GM12875 (cell line): ENCODE data around the gene FOXF1.
A peak's percentile ranks its signal among the peaks of the same experiment; 100 is the strongest.

Experiments
- H3K4me3 ChIP-seq: one replicate; pipeline ENCODE4 v1.5.1; 2011; ENCODE audit warnings: low read depth, low read length, control low read depth
- TF ChIP-seq, protein P1 (sequence below): IDR thresholded peaks from 2 replicates; pipeline ENCODE4 v1.5.1; 2011; ENCODE audit warnings: low read depth, mild to moderate bottlenecking, control low read depth, inconsistent platforms, low read length, moderate library complexity, borderline replicate concordance; ENCODE audit not compliant: insufficient read depth

The FOXF1 gene

DNA sequence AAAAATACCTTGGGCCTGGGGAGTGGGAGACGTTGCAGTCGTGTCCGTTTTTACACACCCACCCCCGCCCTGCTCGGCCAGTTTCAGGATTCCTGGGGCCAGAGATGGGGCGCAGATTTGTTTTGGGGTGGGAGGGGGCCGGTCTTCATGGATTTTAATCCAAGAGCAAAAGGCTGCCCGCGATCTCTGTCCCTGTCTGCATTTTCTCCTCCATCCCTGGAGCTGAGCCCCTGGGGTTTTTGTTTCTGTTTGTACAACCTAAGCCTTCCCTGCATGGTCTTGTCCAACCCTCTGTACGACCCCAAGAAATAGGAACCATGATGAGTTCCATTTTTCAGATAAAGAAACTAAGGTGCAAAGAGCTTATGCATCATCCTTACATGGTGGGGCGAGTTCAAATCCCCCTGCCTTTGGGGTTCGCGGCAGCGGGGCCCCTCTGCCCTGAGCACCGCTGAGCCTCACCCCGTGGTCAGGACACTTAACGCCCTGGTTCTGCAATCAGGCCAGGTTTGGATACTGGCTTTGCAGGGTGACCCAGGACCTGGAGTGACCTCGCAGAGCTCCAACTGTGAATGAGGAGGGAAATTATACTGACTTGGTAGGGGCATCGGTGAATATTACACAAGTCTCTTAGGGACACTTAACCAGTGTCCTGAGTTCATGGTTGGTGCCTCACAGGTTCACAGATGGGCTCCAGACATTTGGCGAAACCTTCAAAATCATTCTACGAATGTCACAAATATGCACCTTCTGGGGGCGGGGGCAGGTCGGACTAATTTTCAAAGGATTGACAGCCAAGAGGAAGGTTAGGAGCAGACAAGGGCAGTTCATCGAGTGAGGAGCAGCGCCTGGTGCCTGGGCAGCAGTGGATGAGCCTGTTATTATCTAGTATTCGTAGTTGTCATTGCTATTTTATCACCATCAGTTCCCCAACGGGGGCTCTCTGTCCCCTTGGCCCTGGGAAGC is 4.1 kb upstream of the FOXF1 start:
- H3K4me3 ChIP-seq = no peak overlapping the region

GRCh38 chr16:86507173-86508027 is 2.9 kb upstream of the FOXF1 start:
- H3K4me3 ChIP-seq = no peak overlapping the region
- TF ChIP-seq, protein P1, sequence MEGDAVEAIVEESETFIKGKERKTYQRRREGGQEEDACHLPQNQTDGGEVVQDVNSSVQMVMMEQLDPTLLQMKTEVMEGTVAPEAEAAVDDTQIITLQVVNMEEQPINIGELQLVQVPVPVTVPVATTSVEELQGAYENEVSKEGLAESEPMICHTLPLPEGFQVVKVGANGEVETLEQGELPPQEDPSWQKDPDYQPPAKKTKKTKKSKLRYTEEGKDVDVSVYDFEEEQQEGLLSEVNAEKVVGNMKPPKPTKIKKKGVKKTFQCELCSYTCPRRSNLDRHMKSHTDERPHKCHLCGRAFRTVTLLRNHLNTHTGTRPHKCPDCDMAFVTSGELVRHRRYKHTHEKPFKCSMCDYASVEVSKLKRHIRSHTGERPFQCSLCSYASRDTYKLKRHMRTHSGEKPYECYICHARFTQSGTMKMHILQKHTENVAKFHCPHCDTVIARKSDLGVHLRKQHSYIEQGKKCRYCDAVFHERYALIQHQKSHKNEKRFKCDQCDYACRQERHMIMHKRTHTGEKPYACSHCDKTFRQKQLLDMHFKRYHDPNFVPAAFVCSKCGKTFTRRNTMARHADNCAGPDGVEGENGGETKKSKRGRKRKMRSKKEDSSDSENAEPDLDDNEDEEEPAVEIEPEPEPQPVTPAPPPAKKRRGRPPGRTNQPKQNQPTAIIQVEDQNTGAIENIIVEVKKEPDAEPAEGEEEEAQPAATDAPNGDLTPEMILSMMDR = no peak

More for the DNA sequence above, 4.1 kb upstream of the FOXF1 start:
- TF ChIP-seq, protein P1 = no peak

- H3K4me3 ChIP-seq = no peak overlapping the region
- TF ChIP-seq, protein P1 = no peak
Measured at GRCh38 chr16:86508028-86508946, 2.0 kb upstream of the FOXF1 start.

GRCh38 chr16:86508947-86509758 is 1.2 kb upstream of the FOXF1 start:
- H3K4me3 ChIP-seq = peak overlapping the region; percentile 47
- TF ChIP-seq, protein P1 = no peak

DNA sequence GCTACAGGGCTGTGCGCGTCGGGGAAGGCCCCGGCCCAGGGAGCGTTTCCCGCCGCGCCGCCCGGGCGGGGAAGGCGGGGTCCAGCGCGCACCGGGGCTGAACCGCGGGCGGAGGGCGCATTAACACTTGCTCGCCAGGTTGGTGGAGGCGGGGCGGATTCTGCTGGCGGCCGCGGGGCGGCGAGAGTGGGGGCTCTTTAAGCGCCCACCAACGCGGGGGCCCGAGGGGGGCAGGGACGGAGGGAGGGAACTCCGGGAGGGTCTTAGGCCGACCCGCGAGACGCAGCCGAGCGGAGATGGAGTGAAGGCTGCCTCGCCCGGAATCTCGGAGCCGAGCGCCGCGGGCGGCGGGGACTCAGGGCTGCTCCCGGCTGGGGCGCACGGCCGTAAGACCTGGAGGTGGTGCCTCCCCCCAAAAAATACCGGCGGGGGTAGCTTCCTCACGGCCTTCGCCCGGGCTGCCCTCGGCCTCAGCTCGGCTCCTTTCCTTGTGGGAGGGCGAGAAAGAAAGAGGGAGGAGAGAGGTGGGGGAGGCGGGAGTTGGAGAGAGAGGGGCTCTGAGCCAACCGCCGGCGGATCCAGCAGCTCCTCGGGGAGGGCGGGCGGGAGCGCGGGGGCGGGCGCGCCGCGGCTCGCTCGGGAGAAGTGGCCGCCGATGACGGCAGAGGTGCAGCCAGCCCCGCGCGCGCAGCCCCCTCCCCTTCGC is 415 bp upstream of the FOXF1 start:
- TF ChIP-seq, protein P1 = no peak
- H3K4me3 ChIP-seq = peak overlapping the region; percentile 47
